ENCODE data around the gene MARVELD3.

The MARVELD3 gene

GRCh38 chr16:71635632-71636031, 9.6 kb downstream of the MARVELD3 start:
- Histone ChIP-seq H2AFZ (ENCODE audit: insufficient read depth, low read length, poor library complexity) (no peak overlapping the region), H3K27ac (ENCODE audit: low read depth, low read length) (no peak overlapping the region), H3K4me1 (ENCODE audit: control insufficient read depth in 1 of 2, insufficient read depth in 2 of 2, low read length in 2 of 2) (peaks cover 2 to 3% of the 10 kb centered on the region in 2 experiments), H3K9ac (ENCODE audit: low read length) (no peak overlapping the region), H2BK5ac (ENCODE audit: low read depth, low read length, poor library complexity) (no peak overlapping the region), H3K79me2 (ENCODE audit: control insufficient read depth, insufficient read depth, low read length, poor library complexity) (no peaks in the 10 kb centered on the region), H4K91ac (ENCODE audit: low read depth, low read length) (no peak overlapping the region), H2BK12ac (ENCODE audit: low read length) (no peak overlapping the region), H2AK5ac (ENCODE audit: low read length) (no peak overlapping the region), H3K4me2 (ENCODE audit: low read length) (no peak overlapping the region), H3K27me3 (ENCODE audit: insufficient read depth, low read length) (no peaks in the 10 kb centered on the region), H3K23ac (ENCODE audit: low read length) (no peak overlapping the region), H4K12ac (ENCODE audit: low read depth, low read length) (no peak overlapping the region), H3K4me3 (ENCODE audit: low read depth, low read length) (no peak overlapping the region), H3K14ac (ENCODE audit: low read length) (no peak overlapping the region), H3K79me1 (ENCODE audit: low read length) (no peaks in the 10 kb centered on the region), H2BK120ac (ENCODE audit: insufficient read depth, low read length, poor library complexity) (no peak overlapping the region), H3K36me3 (ENCODE audit: control insufficient read depth in 1 of 2, insufficient read depth in 2 of 2, low read length in 2 of 2) (peaks cover 14 to 22% of the 10 kb centered on the region in 2 experiments), H3K18ac (ENCODE audit: low read length) (no peak overlapping the region), H4K8ac (ENCODE audit: low read depth, low read length) (no peak overlapping the region), H3K4ac (ENCODE audit: low read depth, low read length) (no peak overlapping the region), H3K9me3 (ENCODE audit: insufficient read depth, low read depth, low read length) (no peaks in the 10 kb centered on the region)
- no peak for DNase-seq
- no CpG with 5 or more reads among the region's 2 CpGs for WGBS (ENCODE audit: extremely low coverage, insufficient coverage, insufficient read length)

- Histone ChIP-seq H3K23ac (ENCODE audit: low read length) (no peak overlapping the region), H2AK5ac (ENCODE audit: low read length) (no peak overlapping the region), H3K4me2 (ENCODE audit: low read length) (no peak overlapping the region), H4K8ac (ENCODE audit: low read depth, low read length) (no peak overlapping the region), H3K4me3 (ENCODE audit: low read depth, low read length) (no peak overlapping the region), H4K12ac (ENCODE audit: low read depth, low read length) (no peak overlapping the region), H3K18ac (ENCODE audit: low read length) (no peak overlapping the region), H3K14ac (ENCODE audit: low read length) (no peak overlapping the region), H4K91ac (ENCODE audit: low read depth, low read length) (no peak overlapping the region), H3K4me1 (ENCODE audit: control insufficient read depth in 1 of 2, insufficient read depth in 2 of 2, low read length in 2 of 2) (no peaks in the 10 kb centered on the region), H2BK5ac (ENCODE audit: low read depth, low read length, poor library complexity) (no peak overlapping the region), H3K27me3 (ENCODE audit: insufficient read depth, low read length) (no peaks in the 10 kb centered on the region), H2BK120ac (ENCODE audit: insufficient read depth, low read length, poor library complexity) (no peak overlapping the region), H3K36me3 (ENCODE audit: control insufficient read depth in 1 of 2, insufficient read depth in 2 of 2, low read length in 2 of 2) (peaks cover 15 to 24% of the 10 kb centered on the region in 2 experiments), H2AFZ (ENCODE audit: insufficient read depth, low read length, poor library complexity) (no peak overlapping the region), H3K79me2 (ENCODE audit: control insufficient read depth, insufficient read depth, low read length, poor library complexity) (no peaks in the 10 kb centered on the region), H3K9me3 (ENCODE audit: insufficient read depth, low read depth, low read length) (no peaks in the 10 kb centered on the region), H3K4ac (ENCODE audit: low read depth, low read length) (no peak overlapping the region), H3K27ac (ENCODE audit: low read depth, low read length) (no peak overlapping the region), H2BK12ac (ENCODE audit: low read length) (no peak overlapping the region), H3K79me1 (ENCODE audit: low read length) (no peaks in the 10 kb centered on the region), H3K9ac (ENCODE audit: low read length) (no peak overlapping the region)
- DNase-seq: peak; percentile 86 to 89
- WGBS (ENCODE audit: extremely low coverage, insufficient coverage, insufficient read length): no CpG with 5 or more reads among the region's 3 CpGs
These were observed 11.4 kb downstream of the MARVELD3 start for GRCh38 chr16:71637398-71637797.

GRCh38 chr16:71645450-71645849, 19.5 kb downstream of the MARVELD3 start:
- Histone ChIP-seq H3K36me3 (ENCODE audit: control insufficient read depth in 1 of 2, insufficient read depth in 2 of 2, low read length in 2 of 2) (peaks cover 14 to 15% of the 10 kb centered on the region in 2 experiments), H3K9me3 (ENCODE audit: insufficient read depth, low read depth, low read length) (no peaks in the 10 kb centered on the region), H3K9ac (ENCODE audit: low read length) (no peak overlapping the region), H3K27ac (ENCODE audit: low read depth, low read length) (no peak overlapping the region), H4K91ac (ENCODE audit: low read depth, low read length) (no peak overlapping the region), H2BK120ac (ENCODE audit: insufficient read depth, low read length, poor library complexity) (no peak overlapping the region), H2BK12ac (ENCODE audit: low read length) (no peak overlapping the region), H3K27me3 (ENCODE audit: insufficient read depth, low read length) (no peaks in the 10 kb centered on the region), H3K4me2 (ENCODE audit: low read length) (no peak overlapping the region), H2AFZ (ENCODE audit: insufficient read depth, low read length, poor library complexity) (no peak overlapping the region), H3K4me1 (ENCODE audit: control insufficient read depth in 1 of 2, insufficient read depth in 2 of 2, low read length in 2 of 2) (no peaks in the 10 kb centered on the region), H2AK5ac (ENCODE audit: low read length) (no peak overlapping the region), H4K12ac (ENCODE audit: low read depth, low read length) (no peak overlapping the region), H3K23ac (ENCODE audit: low read length) (no peak overlapping the region), H3K4ac (ENCODE audit: low read depth, low read length) (no peak overlapping the region), H3K79me2 (ENCODE audit: control insufficient read depth, insufficient read depth, low read length, poor library complexity) (no peaks in the 10 kb centered on the region), H3K14ac (ENCODE audit: low read length) (no peak overlapping the region), H2BK5ac (ENCODE audit: low read depth, low read length, poor library complexity) (no peak overlapping the region), H3K4me3 (ENCODE audit: low read depth, low read length) (no peak overlapping the region), H3K79me1 (ENCODE audit: low read length) (no peaks in the 10 kb centered on the region), H4K8ac (ENCODE audit: low read depth, low read length) (no peak overlapping the region), H3K18ac (ENCODE audit: low read length) (no peak overlapping the region)
- WGBS (ENCODE audit: extremely low coverage, insufficient coverage, insufficient read length): no CpG with 5 or more reads among the region's 4 CpGs
- DNase-seq: no peak

GRCh38 chr16:71647391-71647790, 21.4 kb downstream of the MARVELD3 start:
- Histone ChIP-seq H2BK120ac (ENCODE audit: insufficient read depth, low read length, poor library complexity) (no peak overlapping the region), H3K4me1 (ENCODE audit: control insufficient read depth in 1 of 2, insufficient read depth in 2 of 2, low read length in 2 of 2) (no peaks in the 10 kb centered on the region), H3K27me3 (ENCODE audit: insufficient read depth, low read length) (no peaks in the 10 kb centered on the region), H2BK12ac (ENCODE audit: low read length) (no peak overlapping the region), H3K9me3 (ENCODE audit: insufficient read depth, low read depth, low read length) (no peaks in the 10 kb centered on the region), H3K36me3 (ENCODE audit: control insufficient read depth in 1 of 2, insufficient read depth in 2 of 2, low read length in 2 of 2) (peaks cover 10 to 12% of the 10 kb centered on the region in 2 experiments), H2AFZ (ENCODE audit: insufficient read depth, low read length, poor library complexity) (no peak overlapping the region), H2BK5ac (ENCODE audit: low read depth, low read length, poor library complexity) (no peak overlapping the region), H4K12ac (ENCODE audit: low read depth, low read length) (no peak overlapping the region), H3K79me1 (ENCODE audit: low read length) (no peaks in the 10 kb centered on the region), H3K27ac (ENCODE audit: low read depth, low read length) (no peak overlapping the region), H3K4ac (ENCODE audit: low read depth, low read length) (no peak overlapping the region), H3K18ac (ENCODE audit: low read length) (no peak overlapping the region), H2AK5ac (ENCODE audit: low read length) (no peak overlapping the region), H3K79me2 (ENCODE audit: control insufficient read depth, insufficient read depth, low read length, poor library complexity) (no peaks in the 10 kb centered on the region), H3K9ac (ENCODE audit: low read length) (no peak overlapping the region), H4K91ac (ENCODE audit: low read depth, low read length) (no peak overlapping the region), H3K4me3 (ENCODE audit: low read depth, low read length) (no peak overlapping the region), H3K14ac (ENCODE audit: low read length) (no peak overlapping the region), H3K23ac (ENCODE audit: low read length) (no peak overlapping the region), H4K8ac (ENCODE audit: low read depth, low read length) (no peak overlapping the region), H3K4me2 (ENCODE audit: low read length) (no peak overlapping the region)
- no peak for DNase-seq
- no CpG with 5 or more reads among the region's 7 CpGs for WGBS (ENCODE audit: extremely low coverage, insufficient coverage, insufficient read length)
